Activated naive CD8-positive, alpha-beta T cell treated with anti-CD3 and anti-CD28 coated beads, Interleukin-2, amount 50 U/mL, for 16 hours (primary cell): ENCODE measurements around the gene TET1.
"Not testable (repeated sequence)": the region's sequence is repeated elsewhere in the genome, so short reads cannot be mapped to it uniquely, and the experiment has no call there.

Experiments
- DNase-seq: peaks from one replicate; pipeline ENCODE4 v3.0.0-alpha.2; 2020; ENCODE audit warnings: low read depth, low spot score

TET1 gene

GRCh38 chr10:68562661-68563570 is 2.8 kb downstream of the TET1 start:
- no peak for DNase-seq

- no peak for DNase-seq
Observed at GRCh38 chr10:68564712-68565111, 4.6 kb downstream of the TET1 start.

GRCh38 chr10:68565658-68566057 is 5.5 kb downstream of the TET1 start:
- DNase-seq = no peak

GRCh38 chr10:68566351-68566750 is 6.2 kb downstream of the TET1 start:
- DNase-seq = no peak

- no peak for DNase-seq
Observed at GRCh38 chr10:68566955-68567354, 6.8 kb downstream of the TET1 start.

GRCh38 chr10:68572151-68572550 is 12.0 kb downstream of the TET1 start:
- DNase-seq = no peak

- DNase-seq = no peak
Observed at GRCh38 chr10:68574051-68574450, 13.9 kb downstream of the TET1 start.

GRCh38 chr10:68576118-68576517 is 16.0 kb downstream of the TET1 start:
- DNase-seq = no peak

- DNase-seq = no peak
Observed at GRCh38 chr10:68578974-68579373, 18.8 kb downstream of the TET1 start.

- DNase-seq = not testable (repeated sequence)
Observed at GRCh38 chr10:68584187-68584586, 24.1 kb downstream of the TET1 start.

GRCh38 chr10:68586606-68587305 is 26.6 kb downstream of the TET1 start:
- DNase-seq = no peak

- DNase-seq = no peak
Observed at GRCh38 chr10:68594405-68594804, 34.3 kb downstream of the TET1 start.

GRCh38 chr10:68595513-68595912 is 35.4 kb downstream of the TET1 start:
- no peak for DNase-seq

- no peak for DNase-seq
Observed at GRCh38 chr10:68597407-68597806, 37.3 kb downstream of the TET1 start.

- DNase-seq = no peak
Observed at GRCh38 chr10:68598978-68599770, 39.0 kb downstream of the TET1 start.

GRCh38 chr10:68599771-68600040 is 39.6 kb downstream of the TET1 start:
- no peak for DNase-seq

- no peak for DNase-seq
Observed at GRCh38 chr10:68600041-68600778, 40.1 kb downstream of the TET1 start.

- no peak for DNase-seq
Observed at GRCh38 chr10:68601501-68602265, 41.5 kb downstream of the TET1 start.

GRCh38 chr10:68602434-68602833 is 42.3 kb downstream of the TET1 start:
- DNase-seq = no peak

GRCh38 chr10:68603766-68604165 is 43.6 kb downstream of the TET1 start:
- no peak for DNase-seq

- DNase-seq = no peak
Observed at GRCh38 chr10:68604441-68604840, 44.3 kb downstream of the TET1 start.
